Neural cell (in vitro differentiated cells): ENCODE measurements around the gene SNX17.

Source experiments
- EP300 ChIP-seq: fragments of 450-650 bp; conservative IDR thresholded peaks from 2 replicates; pipeline ENCODE4 v1.6.1; 2014; ENCODE audit warnings: antibody characterized with exemption, mild to moderate bottlenecking, moderate library complexity; ENCODE audit not compliant: poor library complexity, severe bottlenecking
- REST ChIP-seq: IDR thresholded peaks from 2 replicates; pipeline ENCODE4 v1.6.1; 2012; ENCODE audit warnings: borderline replicate concordance
- SMC3 ChIP-seq: fragments of 450-650 bp; conservative IDR thresholded peaks from 2 replicates; pipeline ENCODE4 v1.6.1; 2014; ENCODE audit warnings: antibody characterized with exemption, mild to moderate bottlenecking, moderate library complexity; ENCODE audit not compliant: poor library complexity
- TF ChIP-seq, protein P1 (sequence below): fragments of 450-650 bp; IDR thresholded peaks from 2 replicates; pipeline ENCODE4 v1.5.1; 2014; ENCODE audit warnings: antibody characterized with exemption, mild to moderate bottlenecking, moderate library complexity; ENCODE audit not compliant: poor library complexity, severe bottlenecking

DNA sequence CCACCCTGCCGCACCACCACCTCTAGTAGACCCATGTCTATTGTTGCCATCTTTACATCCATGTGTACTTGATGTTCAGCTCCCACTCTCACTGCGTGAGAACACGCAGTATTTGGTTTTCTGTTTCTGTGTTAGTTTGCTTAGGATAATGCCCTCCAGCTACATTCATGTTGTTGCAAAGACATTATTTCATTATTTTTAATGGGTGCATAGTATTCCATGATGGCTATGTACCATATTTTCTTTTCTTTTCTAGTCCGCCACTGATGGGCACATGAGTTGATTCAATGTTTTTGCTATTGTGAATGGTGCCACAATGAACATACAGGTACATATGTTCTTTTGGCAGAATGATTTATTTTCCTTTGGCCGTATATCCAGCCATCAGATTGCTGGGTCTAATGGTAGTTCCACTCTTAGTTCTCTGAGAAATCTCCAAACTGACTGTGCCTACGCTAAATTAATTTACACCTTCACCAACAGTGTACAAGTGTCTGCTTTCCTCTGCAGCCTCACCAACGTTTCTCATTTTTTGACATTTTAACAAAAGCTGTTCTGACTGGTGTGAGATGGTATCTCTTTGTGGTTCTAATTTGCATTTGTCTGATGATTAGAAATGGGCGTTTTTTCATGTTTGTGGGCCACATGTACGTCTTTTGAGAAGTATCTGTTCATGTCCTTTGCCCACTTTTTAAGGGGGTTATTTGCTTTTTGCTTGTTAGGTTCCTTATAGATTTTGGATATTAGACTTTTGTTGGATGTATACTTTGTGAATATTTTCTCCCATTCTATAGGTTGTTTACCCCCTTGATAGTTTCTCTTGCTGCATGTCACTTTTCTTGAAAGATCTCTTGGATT, 20.6 kb downstream of the SNX17 start:
- TF ChIP-seq, protein P1, sequence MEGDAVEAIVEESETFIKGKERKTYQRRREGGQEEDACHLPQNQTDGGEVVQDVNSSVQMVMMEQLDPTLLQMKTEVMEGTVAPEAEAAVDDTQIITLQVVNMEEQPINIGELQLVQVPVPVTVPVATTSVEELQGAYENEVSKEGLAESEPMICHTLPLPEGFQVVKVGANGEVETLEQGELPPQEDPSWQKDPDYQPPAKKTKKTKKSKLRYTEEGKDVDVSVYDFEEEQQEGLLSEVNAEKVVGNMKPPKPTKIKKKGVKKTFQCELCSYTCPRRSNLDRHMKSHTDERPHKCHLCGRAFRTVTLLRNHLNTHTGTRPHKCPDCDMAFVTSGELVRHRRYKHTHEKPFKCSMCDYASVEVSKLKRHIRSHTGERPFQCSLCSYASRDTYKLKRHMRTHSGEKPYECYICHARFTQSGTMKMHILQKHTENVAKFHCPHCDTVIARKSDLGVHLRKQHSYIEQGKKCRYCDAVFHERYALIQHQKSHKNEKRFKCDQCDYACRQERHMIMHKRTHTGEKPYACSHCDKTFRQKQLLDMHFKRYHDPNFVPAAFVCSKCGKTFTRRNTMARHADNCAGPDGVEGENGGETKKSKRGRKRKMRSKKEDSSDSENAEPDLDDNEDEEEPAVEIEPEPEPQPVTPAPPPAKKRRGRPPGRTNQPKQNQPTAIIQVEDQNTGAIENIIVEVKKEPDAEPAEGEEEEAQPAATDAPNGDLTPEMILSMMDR, result no peak
- TF ChIP-seq SMC3, result no peak
- TF ChIP-seq REST, result no peak
- no peak for TF ChIP-seq EP300
